ENCODE results near the gene NCAM1. TPM values are rescaled to one million over a fixed set of nuclear protein-coding genes. Genes with fewer than 3 reads are reported as not detected.
A peak's percentile ranks its signal among the peaks of the same experiment; 100 is the strongest.

Gene NCAM1
- total RNA-seq, 1 donor from 2014 or later, result 332 TPM

DNA sequence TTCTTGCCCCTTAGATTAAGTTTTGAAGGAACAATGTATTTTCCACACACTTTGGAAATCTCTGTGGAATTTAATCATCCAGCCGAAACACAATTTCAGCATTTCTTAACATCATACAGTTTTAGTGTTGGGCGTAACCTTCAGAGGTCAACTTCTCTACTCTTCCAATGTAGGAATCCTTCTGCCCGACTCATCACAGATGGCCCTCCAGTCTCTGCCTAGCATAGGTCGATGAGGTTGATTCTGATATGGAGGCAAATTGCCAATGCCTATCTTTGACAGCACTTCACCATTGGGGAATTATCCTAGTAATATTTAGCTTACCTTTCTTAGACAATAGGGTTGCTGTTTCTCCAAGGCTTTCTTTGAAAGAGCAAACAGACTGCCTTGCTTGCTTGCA lies 177.5 kb downstream of the NCAM1 start:
- no peak for DNase-seq
- intact Hi-C loops (cut with micrococcal nuclease), result no loop called here
- TF ChIP-seq, protein P1, sequence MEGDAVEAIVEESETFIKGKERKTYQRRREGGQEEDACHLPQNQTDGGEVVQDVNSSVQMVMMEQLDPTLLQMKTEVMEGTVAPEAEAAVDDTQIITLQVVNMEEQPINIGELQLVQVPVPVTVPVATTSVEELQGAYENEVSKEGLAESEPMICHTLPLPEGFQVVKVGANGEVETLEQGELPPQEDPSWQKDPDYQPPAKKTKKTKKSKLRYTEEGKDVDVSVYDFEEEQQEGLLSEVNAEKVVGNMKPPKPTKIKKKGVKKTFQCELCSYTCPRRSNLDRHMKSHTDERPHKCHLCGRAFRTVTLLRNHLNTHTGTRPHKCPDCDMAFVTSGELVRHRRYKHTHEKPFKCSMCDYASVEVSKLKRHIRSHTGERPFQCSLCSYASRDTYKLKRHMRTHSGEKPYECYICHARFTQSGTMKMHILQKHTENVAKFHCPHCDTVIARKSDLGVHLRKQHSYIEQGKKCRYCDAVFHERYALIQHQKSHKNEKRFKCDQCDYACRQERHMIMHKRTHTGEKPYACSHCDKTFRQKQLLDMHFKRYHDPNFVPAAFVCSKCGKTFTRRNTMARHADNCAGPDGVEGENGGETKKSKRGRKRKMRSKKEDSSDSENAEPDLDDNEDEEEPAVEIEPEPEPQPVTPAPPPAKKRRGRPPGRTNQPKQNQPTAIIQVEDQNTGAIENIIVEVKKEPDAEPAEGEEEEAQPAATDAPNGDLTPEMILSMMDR (IDR thresholded peaks at IDR 0.05; ENCODE audit: borderline replicate concordance), result no peak
- Histone ChIP-seq H3K4me3 (no peak overlapping the region), H3K36me3 (no peaks in the 10 kb centered on the region), H3K27me3 (ENCODE audit: low read depth) (no peaks in the 10 kb centered on the region), H3K4me1 (peaks cover 2% of the 10 kb centered on the region), H3K27ac (replicated peaks) (no peak overlapping the region), H3K9me3 (replicated peaks) (no peaks in the 10 kb centered on the region)

GRCh38 chr11:113141010-113141409 lies 179.8 kb downstream of the NCAM1 start:
- Histone ChIP-seq H3K4me1 (peaks cover 5% of the 10 kb centered on the region), H3K9me3 (replicated peaks) (no peaks in the 10 kb centered on the region), H3K4me3 (no peak overlapping the region), H3K27ac (replicated peaks) (no peak overlapping the region), H3K27me3 (ENCODE audit: low read depth) (no peaks in the 10 kb centered on the region), H3K36me3 (no peaks in the 10 kb centered on the region)
- intact Hi-C loops (cut with micrococcal nuclease), result no loop called here
- TF ChIP-seq, protein P1 (IDR thresholded peaks at IDR 0.05; ENCODE audit: borderline replicate concordance), result no peak
- no peak for DNase-seq

GRCh38 chr11:113142508-113142907 lies 181.3 kb downstream of the NCAM1 start:
- Histone ChIP-seq H3K36me3 (no peaks in the 10 kb centered on the region), H3K9me3 (replicated peaks) (no peaks in the 10 kb centered on the region), H3K27me3 (ENCODE audit: low read depth) (no peaks in the 10 kb centered on the region), H3K4me3 (no peak overlapping the region), H3K27ac (replicated peaks) (no peak overlapping the region), H3K4me1 (peaks cover 5% of the 10 kb centered on the region)
- TF ChIP-seq, protein P1 (IDR thresholded peaks at IDR 0.05; ENCODE audit: borderline replicate concordance), result no peak
- intact Hi-C loops (cut with micrococcal nuclease), result no loop called here
- DNase-seq, result no peak

DNA sequence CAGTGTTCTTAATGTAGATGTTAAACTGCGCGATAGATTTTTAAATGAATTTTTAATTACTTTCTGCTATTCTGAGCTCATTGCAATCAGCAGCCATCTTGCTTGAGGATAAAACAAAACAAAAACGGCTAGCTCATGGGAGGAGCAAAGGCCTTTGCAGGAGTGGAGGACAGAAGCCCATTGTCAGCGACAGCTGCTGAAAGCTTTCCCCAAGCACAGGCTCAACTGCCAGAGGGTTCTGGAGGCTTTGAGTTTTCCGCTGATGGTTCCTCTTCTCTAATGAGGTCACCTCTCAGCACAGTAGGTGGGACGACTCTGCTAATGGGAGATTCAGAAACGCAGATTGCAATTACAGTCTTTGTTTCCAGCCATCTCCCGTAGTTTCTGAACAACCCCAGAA lies 186.0 kb downstream of the NCAM1 start:
- H3K27me3 ChIP-seq (ENCODE audit: low read depth), result no peaks in the 10 kb centered on the region
- H3K36me3 ChIP-seq, result no peaks in the 10 kb centered on the region
- H3K4me1 ChIP-seq, result peaks cover 5% of the 10 kb centered on the region
- DNase-seq, result no peak
- intact Hi-C loops (cut with micrococcal nuclease), result no loop called here
- TF ChIP-seq, protein P1 (IDR thresholded peaks at IDR 0.05; ENCODE audit: borderline replicate concordance), result no peak
- no peaks in the 10 kb centered on the region for H3K9me3 ChIP-seq (replicated peaks)
- peak overlapping the region; percentile 31 for H3K27ac ChIP-seq (replicated peaks)
- no peak overlapping the region for H3K4me3 ChIP-seq

DNA sequence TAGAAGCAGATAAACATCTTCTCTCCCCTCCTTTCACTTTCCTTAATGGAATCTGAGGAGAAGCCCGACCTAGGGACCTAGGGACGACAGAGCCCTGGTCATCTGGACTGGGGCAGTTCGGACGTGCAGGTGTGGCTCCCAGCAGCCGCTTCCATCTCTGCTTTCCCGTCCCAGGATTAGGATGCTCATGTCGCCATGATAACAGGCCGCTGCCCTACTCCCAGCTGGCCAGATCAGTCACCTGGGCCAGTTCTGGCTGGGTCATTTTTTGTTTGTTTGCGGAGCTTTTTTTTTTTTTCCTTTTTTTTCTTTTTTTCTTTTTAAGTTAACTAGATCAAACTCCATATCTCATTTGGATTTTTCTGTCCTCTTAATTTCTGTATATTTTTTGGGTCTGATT lies 186.9 kb downstream of the NCAM1 start:
- peaks cover 9% of the 10 kb centered on the region for H3K4me1 ChIP-seq
- H3K27me3 ChIP-seq (ENCODE audit: low read depth), result no peaks in the 10 kb centered on the region
- no peaks in the 10 kb centered on the region for H3K9me3 ChIP-seq (replicated peaks)
- no peak overlapping the region for H3K4me3 ChIP-seq
- no peak overlapping the region for H3K27ac ChIP-seq (replicated peaks)
- TF ChIP-seq, protein P1 (IDR thresholded peaks at IDR 0.05; ENCODE audit: borderline replicate concordance), result no peak
- intact Hi-C loops (cut with micrococcal nuclease), result no loop called here
- H3K36me3 ChIP-seq, result no peaks in the 10 kb centered on the region
- no peak for DNase-seq

DNA sequence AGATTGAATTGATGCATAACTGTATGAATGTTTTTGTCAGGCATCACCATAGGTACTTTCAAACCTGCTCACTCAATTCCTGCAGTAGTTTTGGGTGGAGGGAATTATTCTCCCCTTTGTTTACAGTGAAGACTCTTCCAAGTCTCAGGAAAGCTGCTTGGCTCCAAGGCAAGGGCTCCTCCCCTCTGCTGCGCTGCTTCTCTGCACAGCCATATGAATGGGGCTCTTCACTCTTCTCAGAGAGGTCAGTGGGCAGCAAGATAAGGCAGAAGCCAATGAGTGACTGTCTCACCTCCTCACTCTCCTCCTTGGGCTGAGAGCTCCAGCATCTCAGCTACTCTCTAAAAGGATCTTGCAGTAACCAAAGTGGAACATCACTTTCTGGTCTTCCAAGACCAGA lies 187.4 kb downstream of the NCAM1 start:
- intact Hi-C loops (cut with micrococcal nuclease), result no loop called here
- no peak overlapping the region for H3K4me3 ChIP-seq
- H3K27me3 ChIP-seq (ENCODE audit: low read depth), result no peaks in the 10 kb centered on the region
- peaks cover 12% of the 10 kb centered on the region for H3K4me1 ChIP-seq
- TF ChIP-seq, protein P1 (IDR thresholded peaks at IDR 0.05; ENCODE audit: borderline replicate concordance), result no peak
- H3K36me3 ChIP-seq, result no peaks in the 10 kb centered on the region
- no peaks in the 10 kb centered on the region for H3K9me3 ChIP-seq (replicated peaks)
- DNase-seq, result no peak
- H3K27ac ChIP-seq (replicated peaks), result no peak overlapping the region

All from left ventricle myocardium inferior (tissue), 1 donor.